Measurements from ENCODE around the gene WNK3.
"Not testable (repeated sequence)": the region's sequence is repeated elsewhere in the genome, so short reads cannot be mapped to it uniquely, and the experiment has no call there.

The WNK3 gene
- total RNA-seq, result 0 to 0.35 (median 0) reads per million in 3 donors

DNA sequence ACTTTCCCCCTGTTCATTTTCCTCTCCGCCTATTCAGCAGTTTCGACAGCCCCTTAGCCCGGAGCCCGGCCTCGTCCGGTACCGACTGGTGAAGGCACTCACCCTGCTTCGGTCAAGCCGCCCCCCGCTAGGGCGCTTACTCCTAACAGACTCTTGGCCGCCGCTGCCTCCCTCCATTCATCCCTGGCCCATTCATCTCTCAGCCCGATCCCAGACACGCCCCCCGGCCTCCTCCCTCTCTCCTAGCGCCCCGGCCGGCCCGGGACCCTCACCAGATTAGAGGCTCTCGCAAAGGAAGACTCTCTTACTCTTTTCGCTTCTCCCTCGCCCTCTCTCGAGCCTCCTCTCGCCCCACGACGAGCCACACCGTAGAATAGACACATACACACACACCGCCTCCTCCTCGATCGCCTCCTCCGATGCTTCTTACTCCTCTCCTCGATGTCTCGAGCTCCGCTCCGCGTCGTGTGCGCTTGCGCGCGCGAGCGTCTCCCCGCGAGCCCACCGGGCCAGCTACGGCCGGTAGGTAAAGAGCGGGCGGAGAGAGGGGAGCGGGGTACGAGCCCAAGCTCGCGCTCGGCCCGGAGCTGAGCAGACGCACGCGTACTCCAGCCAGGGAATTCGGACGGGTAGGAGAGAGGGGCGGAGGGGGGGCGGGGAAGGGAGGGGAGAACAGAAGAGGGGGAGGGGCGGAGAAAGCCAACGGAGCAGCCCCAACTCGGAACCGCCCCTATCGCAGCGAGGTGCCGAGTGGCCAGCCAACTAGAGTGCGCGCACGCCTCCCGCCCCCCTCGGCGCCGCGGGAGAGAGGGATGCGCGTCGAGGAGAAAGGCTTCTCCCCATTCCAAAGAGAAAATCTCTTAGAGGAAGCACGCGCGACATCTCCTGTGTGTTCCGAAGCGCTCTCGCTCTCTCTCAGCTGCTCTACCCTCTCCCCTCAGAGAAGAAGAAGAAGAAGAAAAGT lies at the start of gene WNK3:
TSS of gene WNK3 (minus strand) at position 633 of the 964 bp plus-strand sequence.
- Histone ChIP-seq H3K27ac (ENCODE audit: insufficient read depth, low read length, poor library complexity, severe bottlenecking) (no peak within 1 kb of the TSS), H3K4me3 (ENCODE audit: insufficient read depth, low read depth, low read length, poor library complexity, severe bottlenecking) (peak within 1 kb of the TSS; percentile 49), H3K4me1 (ENCODE audit: control insufficient read depth, insufficient read depth, low read length, poor library complexity, severe bottlenecking) (no peaks in the 10 kb centered on the region), H3K9me3 (ENCODE audit: control insufficient read depth, low read length) (no peaks in the 10 kb centered on the region), H3K27me3 (replicated peaks; ENCODE audit: control insufficient read depth, insufficient read depth, low read length, poor library complexity, severe bottlenecking) (peaks cover 4% of the 10 kb centered on the region), H3K36me3 (ENCODE audit: control insufficient read depth, insufficient read depth, low read length) (no peaks in the 10 kb centered on the region)
- DNase-seq, result peak in 1 of 3 donors; percentile 5

DNA sequence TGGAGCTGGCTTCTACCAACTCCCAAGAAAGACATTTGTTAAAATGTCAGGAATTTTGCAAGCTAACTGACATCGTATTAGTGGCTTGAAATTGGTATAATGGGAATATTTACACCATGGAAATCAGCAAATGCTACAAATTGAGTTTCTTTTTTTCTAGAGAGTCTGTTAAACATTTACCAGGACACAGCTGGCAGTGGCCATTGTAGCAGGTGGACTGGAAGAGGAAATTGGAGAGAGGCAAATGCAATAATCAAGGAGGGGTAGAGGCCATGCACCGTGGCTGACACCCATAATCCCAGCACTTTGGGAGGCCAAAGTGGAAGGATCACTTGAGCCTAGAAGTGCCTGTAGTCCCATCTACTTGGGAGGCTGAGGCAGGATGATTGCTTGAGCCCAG lies 49.4 kb upstream of the WNK3 start:
- H3K4me3 ChIP-seq (ENCODE audit: insufficient read depth, low read depth, low read length, poor library complexity, severe bottlenecking), result no peak overlapping the region
- H3K9me3 ChIP-seq (ENCODE audit: control insufficient read depth, low read length), result no peaks in the 10 kb centered on the region
- H3K36me3 ChIP-seq (ENCODE audit: control insufficient read depth, insufficient read depth, low read length), result no peaks in the 10 kb centered on the region
- H3K4me1 ChIP-seq (ENCODE audit: control insufficient read depth, insufficient read depth, low read length, poor library complexity, severe bottlenecking), result peaks cover 4% of the 10 kb centered on the region
- H3K27me3 ChIP-seq (replicated peaks; ENCODE audit: control insufficient read depth, insufficient read depth, low read length, poor library complexity, severe bottlenecking), result no peaks in the 10 kb centered on the region
- DNase-seq, result no peak
- no peak overlapping the region for H3K27ac ChIP-seq (ENCODE audit: insufficient read depth, low read length, poor library complexity, severe bottlenecking)

DNA sequence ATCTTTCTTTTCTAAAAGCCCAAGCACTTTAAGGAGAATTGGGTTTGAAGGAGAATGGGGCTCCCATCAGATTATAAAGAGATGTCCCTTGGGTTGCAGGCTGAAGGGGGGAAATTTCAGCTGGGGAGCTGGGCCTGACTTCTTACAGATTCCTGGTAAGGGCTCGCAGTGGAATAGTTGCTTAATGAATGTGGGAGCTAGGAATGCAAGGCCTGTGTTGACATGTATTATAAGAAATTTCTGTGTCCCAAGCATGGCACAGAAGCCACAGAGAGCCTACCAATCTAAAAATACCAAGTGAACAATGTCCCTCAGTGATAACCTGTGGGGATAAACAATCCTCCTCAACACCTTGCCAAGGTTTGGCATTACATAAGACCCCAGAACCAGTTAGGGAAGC lies 39.3 kb upstream of the WNK3 start:
- H3K27me3 ChIP-seq (replicated peaks; ENCODE audit: control insufficient read depth, insufficient read depth, low read length, poor library complexity, severe bottlenecking), result no peaks in the 10 kb centered on the region
- no peak overlapping the region for H3K27ac ChIP-seq (ENCODE audit: insufficient read depth, low read length, poor library complexity, severe bottlenecking)
- no peak for DNase-seq
- H3K4me3 ChIP-seq (ENCODE audit: insufficient read depth, low read depth, low read length, poor library complexity, severe bottlenecking), result no peak overlapping the region
- no peaks in the 10 kb centered on the region for H3K9me3 ChIP-seq (ENCODE audit: control insufficient read depth, low read length)
- H3K4me1 ChIP-seq (ENCODE audit: control insufficient read depth, insufficient read depth, low read length, poor library complexity, severe bottlenecking), result no peaks in the 10 kb centered on the region
- H3K36me3 ChIP-seq (ENCODE audit: control insufficient read depth, insufficient read depth, low read length), result no peaks in the 10 kb centered on the region

DNA sequence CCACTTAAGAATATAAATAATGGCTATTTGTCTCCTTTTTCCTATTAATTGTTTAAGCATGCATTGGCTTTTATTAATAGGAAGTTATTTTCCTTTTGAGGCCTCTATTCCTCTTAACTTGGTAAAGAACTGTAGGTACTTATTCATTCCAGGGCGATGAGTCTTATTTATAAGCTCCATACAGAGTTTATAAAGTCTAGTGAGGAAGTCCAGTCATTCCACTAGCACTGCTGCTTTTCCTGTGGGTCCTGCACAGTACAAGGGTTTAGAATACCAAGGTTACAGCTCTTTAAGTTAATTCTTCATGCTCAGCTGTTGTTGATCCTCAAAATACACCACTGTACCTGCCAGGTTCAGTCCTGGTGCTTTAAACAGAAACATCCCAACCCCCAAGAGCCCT lies 28.5 kb upstream of the WNK3 start:
- H3K27ac ChIP-seq (ENCODE audit: insufficient read depth, low read length, poor library complexity, severe bottlenecking), result no peak overlapping the region
- H3K4me3 ChIP-seq (ENCODE audit: insufficient read depth, low read depth, low read length, poor library complexity, severe bottlenecking), result no peak overlapping the region
- no peaks in the 10 kb centered on the region for H3K9me3 ChIP-seq (ENCODE audit: control insufficient read depth, low read length)
- DNase-seq, result no peak
- no peaks in the 10 kb centered on the region for H3K36me3 ChIP-seq (ENCODE audit: control insufficient read depth, insufficient read depth, low read length)
- H3K4me1 ChIP-seq (ENCODE audit: control insufficient read depth, insufficient read depth, low read length, poor library complexity, severe bottlenecking), result no peaks in the 10 kb centered on the region
- H3K27me3 ChIP-seq (replicated peaks; ENCODE audit: control insufficient read depth, insufficient read depth, low read length, poor library complexity, severe bottlenecking), result no peaks in the 10 kb centered on the region

DNA sequence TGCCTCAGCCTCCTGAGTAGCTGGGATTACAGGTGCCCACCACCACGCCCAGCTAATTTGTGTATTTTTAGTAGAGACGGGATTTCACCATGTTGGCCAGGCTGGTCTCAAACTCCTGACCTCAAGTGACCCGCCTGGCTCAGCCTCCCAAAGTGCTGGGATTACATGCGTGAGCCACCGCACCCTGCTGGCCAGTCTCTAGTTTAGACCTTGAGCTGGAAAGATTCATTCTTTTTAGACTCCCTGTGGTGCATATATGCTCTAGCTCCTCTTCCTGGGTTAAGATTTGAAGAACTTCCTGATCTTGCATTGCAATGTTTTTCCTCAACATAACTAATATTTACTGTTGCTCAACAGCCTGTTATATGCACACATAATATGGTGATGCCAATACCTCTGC lies 26.8 kb upstream of the WNK3 start:
- not testable (repeated sequence) for H3K27me3 ChIP-seq (replicated peaks; ENCODE audit: control insufficient read depth, insufficient read depth, low read length, poor library complexity, severe bottlenecking); H3K27ac ChIP-seq (ENCODE audit: insufficient read depth, low read length, poor library complexity, severe bottlenecking); H3K9me3 ChIP-seq (ENCODE audit: control insufficient read depth, low read length); H3K36me3 ChIP-seq (ENCODE audit: control insufficient read depth, insufficient read depth, low read length); H3K4me1 ChIP-seq (ENCODE audit: control insufficient read depth, insufficient read depth, low read length, poor library complexity, severe bottlenecking); DNase-seq; H3K4me3 ChIP-seq (ENCODE audit: insufficient read depth, low read depth, low read length, poor library complexity, severe bottlenecking)

DNA sequence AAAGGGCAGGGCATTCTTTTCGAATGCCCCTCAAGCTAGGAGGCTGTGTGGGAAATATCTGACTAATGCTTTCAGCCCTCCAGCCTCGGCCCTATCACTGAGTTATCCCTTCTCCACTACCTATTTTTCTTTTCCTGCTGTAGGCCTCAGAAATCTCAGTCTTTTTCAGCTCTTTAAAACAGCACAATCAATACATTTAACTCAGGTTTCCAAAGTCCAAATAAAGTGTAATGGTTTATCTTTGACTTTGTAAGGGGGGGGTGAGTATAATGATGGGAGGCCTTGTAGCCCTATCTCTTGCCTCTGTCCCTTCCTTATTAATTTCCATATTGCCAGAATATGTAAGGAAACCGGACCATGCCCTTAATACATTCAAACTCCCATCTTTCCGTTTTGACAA lies 1.6 kb upstream of the WNK3 start:
- peaks cover 5% of the 10 kb centered on the region for H3K27me3 ChIP-seq (replicated peaks; ENCODE audit: control insufficient read depth, insufficient read depth, low read length, poor library complexity, severe bottlenecking)
- H3K9me3 ChIP-seq (ENCODE audit: control insufficient read depth, low read length), result no peaks in the 10 kb centered on the region
- H3K4me1 ChIP-seq (ENCODE audit: control insufficient read depth, insufficient read depth, low read length, poor library complexity, severe bottlenecking), result no peaks in the 10 kb centered on the region
- H3K36me3 ChIP-seq (ENCODE audit: control insufficient read depth, insufficient read depth, low read length), result no peaks in the 10 kb centered on the region
- no peak overlapping the region for H3K4me3 ChIP-seq (ENCODE audit: insufficient read depth, low read depth, low read length, poor library complexity, severe bottlenecking)
- DNase-seq, result no peak
- no peak overlapping the region for H3K27ac ChIP-seq (ENCODE audit: insufficient read depth, low read length, poor library complexity, severe bottlenecking)

DNA sequence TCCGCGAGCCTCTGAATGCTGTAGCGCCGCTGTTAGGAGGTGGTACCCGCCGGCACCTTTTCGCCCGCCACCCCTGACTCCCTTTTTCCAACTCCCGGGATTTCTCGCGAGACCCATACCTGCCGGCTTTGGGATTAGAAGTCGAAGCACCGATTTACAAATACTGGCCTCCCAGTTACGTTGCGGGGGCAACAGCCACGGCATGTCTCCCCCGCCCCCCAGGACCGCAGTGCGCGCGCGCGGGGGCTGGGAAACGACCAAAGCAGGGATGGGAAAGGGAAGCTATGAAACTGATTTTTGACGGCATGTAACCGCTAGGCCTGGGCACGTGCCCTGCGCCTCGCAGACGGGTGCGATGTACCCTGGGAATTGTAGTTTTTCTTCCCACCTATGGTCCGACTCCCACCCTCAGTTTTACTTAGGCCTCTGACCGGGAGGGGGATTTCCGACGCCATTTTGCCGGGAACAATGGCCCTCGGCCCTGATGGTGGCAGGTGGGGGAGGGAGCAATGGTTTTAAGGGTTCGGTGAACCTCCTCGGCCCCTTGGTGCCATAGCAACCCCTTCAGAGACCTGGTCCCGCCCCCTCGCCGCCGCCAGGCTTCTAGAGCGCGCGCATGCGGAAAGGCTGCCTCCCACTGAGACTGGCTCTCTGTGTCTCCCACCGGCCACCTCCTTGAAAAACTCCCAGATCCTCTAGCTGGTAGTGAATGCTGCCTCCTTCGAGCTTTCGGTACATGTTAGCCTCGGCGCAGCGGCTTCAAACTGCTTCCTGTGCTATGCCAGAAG lies 772 bp upstream of the WNK3 start:
- peak in 1 of 3 donors; percentile 4 for DNase-seq
- H3K36me3 ChIP-seq (ENCODE audit: control insufficient read depth, insufficient read depth, low read length), result no peaks in the 10 kb centered on the region
- peak overlapping the region; percentile 49 for H3K4me3 ChIP-seq (ENCODE audit: insufficient read depth, low read depth, low read length, poor library complexity, severe bottlenecking)
- H3K27me3 ChIP-seq (replicated peaks; ENCODE audit: control insufficient read depth, insufficient read depth, low read length, poor library complexity, severe bottlenecking), result peaks cover 5% of the 10 kb centered on the region
- no peaks in the 10 kb centered on the region for H3K4me1 ChIP-seq (ENCODE audit: control insufficient read depth, insufficient read depth, low read length, poor library complexity, severe bottlenecking)
- H3K9me3 ChIP-seq (ENCODE audit: control insufficient read depth, low read length), result no peaks in the 10 kb centered on the region
- H3K27ac ChIP-seq (ENCODE audit: insufficient read depth, low read length, poor library complexity, severe bottlenecking), result no peak overlapping the region

DNA sequence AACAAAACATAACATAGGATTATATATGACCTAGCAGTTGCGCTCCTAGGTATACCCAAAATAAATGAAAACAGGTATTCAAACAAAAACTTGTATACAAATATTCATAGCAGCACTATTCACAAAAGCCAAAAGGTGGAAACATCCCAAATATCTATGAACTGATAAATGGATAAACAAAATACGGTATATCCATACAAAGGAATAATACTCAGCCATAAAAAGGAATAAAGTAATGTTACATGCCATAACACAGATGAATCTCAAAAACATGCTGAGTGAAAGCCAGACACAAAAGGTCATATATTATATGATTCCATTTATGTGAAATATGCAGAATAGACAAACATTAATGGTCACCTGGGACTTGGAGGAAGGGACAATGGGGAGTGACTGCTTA lies 5.2 kb downstream of the WNK3 start:
- H3K9me3 ChIP-seq (ENCODE audit: control insufficient read depth, low read length), result no peaks in the 10 kb centered on the region
- no peak overlapping the region for H3K4me3 ChIP-seq (ENCODE audit: insufficient read depth, low read depth, low read length, poor library complexity, severe bottlenecking)
- no peaks in the 10 kb centered on the region for H3K27me3 ChIP-seq (replicated peaks; ENCODE audit: control insufficient read depth, insufficient read depth, low read length, poor library complexity, severe bottlenecking)
- no peak for DNase-seq
- H3K4me1 ChIP-seq (ENCODE audit: control insufficient read depth, insufficient read depth, low read length, poor library complexity, severe bottlenecking), result no peaks in the 10 kb centered on the region
- H3K27ac ChIP-seq (ENCODE audit: insufficient read depth, low read length, poor library complexity, severe bottlenecking), result no peak overlapping the region
- H3K36me3 ChIP-seq (ENCODE audit: control insufficient read depth, insufficient read depth, low read length), result no peaks in the 10 kb centered on the region

DNA sequence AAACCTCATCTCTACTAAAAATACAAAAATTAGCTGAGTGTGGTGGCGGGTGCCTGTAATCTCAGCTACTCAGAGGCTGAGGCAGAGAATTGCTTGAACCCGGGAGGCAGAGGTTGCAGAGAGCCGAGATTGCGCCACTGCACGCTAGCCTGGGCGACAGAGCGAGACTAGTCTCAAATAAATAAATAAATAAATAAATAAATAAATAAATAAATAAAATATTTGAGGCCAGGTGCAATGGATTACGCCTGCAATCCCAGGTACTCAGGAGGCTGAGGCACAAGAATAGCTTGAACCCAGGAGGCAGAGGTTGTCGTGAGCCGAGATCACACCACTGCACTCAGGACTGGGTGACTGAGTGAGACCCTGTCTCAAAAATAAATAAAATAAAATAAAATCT lies 20.5 kb downstream of the WNK3 start:
- not testable (repeated sequence) for H3K27ac ChIP-seq (ENCODE audit: insufficient read depth, low read length, poor library complexity, severe bottlenecking); H3K9me3 ChIP-seq (ENCODE audit: control insufficient read depth, low read length); H3K4me1 ChIP-seq (ENCODE audit: control insufficient read depth, insufficient read depth, low read length, poor library complexity, severe bottlenecking)

DNA sequence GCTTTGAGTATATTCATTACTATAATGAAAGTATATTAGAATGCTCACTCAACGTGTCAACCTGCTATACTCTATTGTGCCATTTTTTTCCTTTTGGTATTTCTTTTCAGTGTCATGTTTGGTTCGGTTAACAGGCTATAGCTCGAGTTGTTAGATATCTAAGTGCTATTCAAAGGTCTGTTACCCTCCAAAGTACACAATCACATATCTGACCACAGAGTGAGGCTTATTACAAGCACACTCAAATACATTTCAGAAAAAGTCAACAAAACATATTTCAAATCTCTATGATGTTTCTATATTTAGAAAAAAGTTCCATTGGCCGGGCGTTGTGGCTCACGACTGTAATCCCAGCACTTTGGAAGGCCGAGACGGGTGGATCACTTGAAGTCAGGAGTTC lies 32.8 kb downstream of the WNK3 start:
- Histone ChIP-seq H3K9me3 (ENCODE audit: control insufficient read depth, low read length) (no peaks in the 10 kb centered on the region), H3K36me3 (ENCODE audit: control insufficient read depth, insufficient read depth, low read length) (no peaks in the 10 kb centered on the region), H3K4me1 (ENCODE audit: control insufficient read depth, insufficient read depth, low read length, poor library complexity, severe bottlenecking) (no peaks in the 10 kb centered on the region), H3K4me3 (ENCODE audit: insufficient read depth, low read depth, low read length, poor library complexity, severe bottlenecking) (no peak overlapping the region), H3K27ac (ENCODE audit: insufficient read depth, low read length, poor library complexity, severe bottlenecking) (no peak overlapping the region), H3K27me3 (replicated peaks; ENCODE audit: control insufficient read depth, insufficient read depth, low read length, poor library complexity, severe bottlenecking) (no peaks in the 10 kb centered on the region)
- DNase-seq, result no peak

More for the DNA sequence above, 20.5 kb downstream of the WNK3 start:
- not testable (repeated sequence) for H3K36me3 ChIP-seq (ENCODE audit: control insufficient read depth, insufficient read depth, low read length); H3K4me3 ChIP-seq (ENCODE audit: insufficient read depth, low read depth, low read length, poor library complexity, severe bottlenecking); H3K27me3 ChIP-seq (replicated peaks; ENCODE audit: control insufficient read depth, insufficient read depth, low read length, poor library complexity, severe bottlenecking); DNase-seq
